Measurements from ENCODE around the gene GP9.
"Not testable (repeated sequence)": the region's sequence is repeated elsewhere in the genome, so short reads cannot be mapped to it uniquely, and the experiment has no call there.

DNA sequence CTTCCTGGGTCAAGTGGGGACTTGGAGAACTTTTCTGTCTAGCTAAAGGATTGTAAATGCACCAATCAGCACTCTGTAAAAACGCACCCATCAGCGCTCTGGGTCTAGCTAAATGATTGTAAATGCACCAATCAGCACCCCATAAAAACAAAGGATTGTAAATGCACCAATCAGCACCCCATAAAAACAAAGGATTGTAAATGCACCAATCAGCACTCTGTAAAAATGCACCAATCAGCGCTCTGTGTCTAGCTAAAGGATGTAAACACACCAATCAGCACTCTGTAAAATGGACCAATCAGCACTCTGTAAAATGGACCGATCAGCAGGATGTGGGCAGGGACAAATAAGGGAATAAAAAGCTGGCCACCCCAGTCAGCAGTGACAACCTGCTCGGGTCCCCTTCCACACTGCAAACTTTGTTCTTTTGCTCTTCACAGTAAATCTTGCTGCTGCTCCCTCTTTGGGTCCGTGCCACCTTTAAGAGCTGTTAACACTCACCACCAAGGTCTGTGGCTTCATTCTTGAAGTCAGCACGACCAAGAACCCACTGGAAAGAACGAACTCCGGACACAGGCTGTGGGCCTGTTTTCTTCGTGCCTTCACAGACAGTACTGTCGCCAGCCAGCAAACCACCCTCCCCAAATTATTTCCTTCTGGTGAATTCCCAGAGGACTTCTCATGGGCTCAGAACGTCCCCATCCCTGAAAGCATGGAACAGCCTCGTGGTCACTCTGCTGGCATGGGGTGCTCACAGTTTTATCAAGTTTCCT, 8.9 kb downstream of the GP9 start:
- not testable (repeated sequence) for TF ChIP-seq POLR2A (IDR thresholded peaks at IDR 0.05)
- TF ChIP-seq, protein P1, sequence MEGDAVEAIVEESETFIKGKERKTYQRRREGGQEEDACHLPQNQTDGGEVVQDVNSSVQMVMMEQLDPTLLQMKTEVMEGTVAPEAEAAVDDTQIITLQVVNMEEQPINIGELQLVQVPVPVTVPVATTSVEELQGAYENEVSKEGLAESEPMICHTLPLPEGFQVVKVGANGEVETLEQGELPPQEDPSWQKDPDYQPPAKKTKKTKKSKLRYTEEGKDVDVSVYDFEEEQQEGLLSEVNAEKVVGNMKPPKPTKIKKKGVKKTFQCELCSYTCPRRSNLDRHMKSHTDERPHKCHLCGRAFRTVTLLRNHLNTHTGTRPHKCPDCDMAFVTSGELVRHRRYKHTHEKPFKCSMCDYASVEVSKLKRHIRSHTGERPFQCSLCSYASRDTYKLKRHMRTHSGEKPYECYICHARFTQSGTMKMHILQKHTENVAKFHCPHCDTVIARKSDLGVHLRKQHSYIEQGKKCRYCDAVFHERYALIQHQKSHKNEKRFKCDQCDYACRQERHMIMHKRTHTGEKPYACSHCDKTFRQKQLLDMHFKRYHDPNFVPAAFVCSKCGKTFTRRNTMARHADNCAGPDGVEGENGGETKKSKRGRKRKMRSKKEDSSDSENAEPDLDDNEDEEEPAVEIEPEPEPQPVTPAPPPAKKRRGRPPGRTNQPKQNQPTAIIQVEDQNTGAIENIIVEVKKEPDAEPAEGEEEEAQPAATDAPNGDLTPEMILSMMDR (IDR thresholded peaks at IDR 0.05) = not testable (repeated sequence)
